Activated naive CD4-positive, alpha-beta T cell treated with anti-CD3 and anti-CD28 coated beads, Interleukin-2, amount 50 U/mL, for 72 hours (primary cell): ENCODE results near the gene TMPRSS6. TPM values are rescaled to one million over a fixed set of nuclear protein-coding genes. Genes with fewer than 3 reads are reported as not detected.
"Not testable (repeated sequence)": the region's sequence is repeated elsewhere in the genome, so short reads cannot be mapped to it uniquely, and the experiment has no call there.

ENCODE experiments used
- ATAC-seq, 2 donors: fragments of 150-1000 bp; cut with Tn5 transposase; 2 replicates each; pipeline ENCODE4 v1.10.0; 2021; ENCODE audit warnings: mild to moderate bottlenecking in 2 of 2, moderate library complexity in 2 of 2
- DNase-seq, 2 donors: peaks; one replicate each; pipeline ENCODE4 v3.0.0; 2021 to 2022; ENCODE audit warnings: low spot score in 2 of 2
- H3K27ac Mint-ChIP-seq, 2 donors: one replicate each; pipeline ENCODE4 v1.8.0; 2022; ENCODE audit warnings: mild to moderate bottlenecking in 2 of 2, mixed read lengths in 2 of 2
- H3K36me3 Mint-ChIP-seq, 2 donors: one replicate each; pipeline ENCODE4 v1.8.0; 2022; ENCODE audit warnings: mixed read lengths in 2 of 2
- H3K9me3 Mint-ChIP-seq, 2 donors: one replicate each; pipeline ENCODE4 v1.8.0; 2022; ENCODE audit warnings: mixed read lengths in 2 of 2
- total RNA-seq, 2 donors: library from RNA; stranded (reverse); gene quantifications; one replicate each; pipeline ENCODE4 v1.2.3, GENCODE V29; 2022

The TMPRSS6 gene
- total RNA-seq, 2 donors from 2014 or later = 8.7 to 27.8 TPM

DNA sequence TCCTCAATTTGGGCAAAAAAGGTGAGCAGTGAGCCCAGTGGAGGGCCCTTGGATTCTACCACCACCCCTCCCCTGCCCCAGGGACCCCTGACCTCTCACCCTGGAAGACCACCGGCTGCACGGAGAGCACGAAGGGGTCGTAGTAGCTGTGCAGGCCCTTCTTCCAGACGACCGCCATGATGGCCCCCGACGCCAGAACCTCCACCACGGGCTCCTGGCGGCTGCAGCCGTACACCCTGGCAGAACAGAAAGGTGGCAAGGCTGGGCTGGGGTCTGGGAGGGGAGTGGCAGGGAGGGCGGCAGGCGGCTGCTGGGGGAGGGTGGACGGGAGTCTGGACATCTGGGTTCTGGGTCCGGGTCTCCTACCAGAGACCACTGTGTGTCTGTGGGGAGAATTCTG, 23.3 kb downstream of the TMPRSS6 start:
- DNase-seq (no peak), ATAC-seq (no peak)
- Mint-ChIP-seq H3K27ac (peak overlapping the region in 1 of 2 donors; percentile 31), H3K36me3 (no peaks in the 10 kb centered on the region), H3K9me3 (no peaks in the 10 kb centered on the region)

DNA sequence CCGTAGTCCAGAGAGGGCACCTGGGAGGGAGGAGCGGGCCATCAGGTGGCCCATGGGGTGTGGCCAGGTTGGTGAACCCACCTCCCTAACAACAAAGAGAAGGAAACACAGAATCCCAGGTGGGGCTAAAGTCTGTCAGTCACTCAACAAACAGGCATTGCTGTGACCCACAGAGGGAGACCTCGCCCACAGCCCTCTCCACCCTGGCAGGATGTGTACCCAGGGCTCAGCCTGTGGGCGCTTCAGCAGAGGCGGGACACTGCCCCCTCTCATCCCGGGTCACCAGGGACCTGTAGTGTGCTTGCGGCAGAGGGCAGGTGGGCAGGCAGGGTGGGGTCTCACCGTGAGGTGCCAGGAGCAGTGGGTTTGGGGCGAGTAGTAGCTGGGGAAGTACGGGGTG, 25.1 kb downstream of the TMPRSS6 start:
- Mint-ChIP-seq H3K27ac (peak overlapping the region in 1 of 2 donors; percentile 96), H3K9me3 (no peaks in the 10 kb centered on the region), H3K36me3 (no peaks in the 10 kb centered on the region)
- ATAC-seq (no peak), DNase-seq (no peak)

DNA sequence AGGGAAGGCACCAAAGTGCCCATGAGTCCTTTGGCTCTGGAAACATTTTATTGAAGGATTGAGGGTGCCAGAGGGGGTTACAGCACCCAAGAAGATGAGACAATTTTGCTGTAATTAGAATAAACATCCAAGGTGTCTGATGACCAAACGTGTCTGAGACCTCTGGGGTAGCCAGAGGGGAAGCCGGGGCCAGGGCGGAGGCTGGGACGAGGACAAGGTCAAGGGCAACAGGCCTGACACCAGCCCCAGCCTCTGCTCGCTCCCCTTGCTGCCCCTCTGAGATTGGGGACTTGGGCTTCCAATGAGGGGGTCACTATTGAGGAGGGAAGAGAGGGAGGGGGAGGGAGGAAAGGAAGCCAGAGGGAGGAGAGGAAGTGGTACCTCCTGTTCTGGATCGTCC, 25.6 kb downstream of the TMPRSS6 start:
- peak overlapping the region; percentile 92 to 96 for H3K27ac Mint-ChIP-seq
- ATAC-seq = no peak
- no peaks in the 10 kb centered on the region for H3K9me3 Mint-ChIP-seq
- H3K36me3 Mint-ChIP-seq = no peaks in the 10 kb centered on the region
- DNase-seq = no peak

DNA sequence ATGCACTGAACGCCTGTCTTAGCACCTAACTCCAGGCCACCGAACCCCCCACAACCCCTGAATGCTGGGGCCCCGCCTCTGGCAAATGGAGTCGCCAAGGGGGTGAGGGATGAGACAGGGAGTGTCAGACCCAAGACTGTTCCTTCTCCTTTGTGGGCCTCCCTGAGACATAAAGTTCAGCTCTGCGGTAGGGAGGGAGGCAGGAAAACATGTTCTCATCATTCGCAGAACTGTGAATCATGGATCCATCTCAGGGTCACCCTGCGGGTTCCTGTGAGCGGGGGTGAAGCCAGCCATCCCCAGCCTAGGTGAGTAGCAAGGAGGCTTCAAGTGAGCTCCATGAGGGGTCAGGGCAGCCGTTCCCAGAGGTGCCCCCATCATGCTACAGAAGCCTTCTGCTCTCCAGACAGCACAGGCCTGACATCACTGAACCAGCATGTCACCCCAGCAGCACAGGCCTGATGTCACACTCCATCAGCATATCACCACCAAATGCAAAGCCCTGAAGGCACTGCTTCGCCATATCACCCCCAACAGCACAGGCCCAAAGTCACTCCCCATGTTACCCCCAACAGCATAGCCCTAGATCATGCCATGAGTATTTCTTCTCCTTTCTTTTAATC, 27.2 kb downstream of the TMPRSS6 start:
- DNase-seq (no peak), ATAC-seq (peak; percentile 26 to 34)
- H3K27ac Mint-ChIP-seq = peak overlapping the region; percentile 16 to 96
- no peaks in the 10 kb centered on the region for H3K9me3 Mint-ChIP-seq
- no peaks in the 10 kb centered on the region for H3K36me3 Mint-ChIP-seq

DNA sequence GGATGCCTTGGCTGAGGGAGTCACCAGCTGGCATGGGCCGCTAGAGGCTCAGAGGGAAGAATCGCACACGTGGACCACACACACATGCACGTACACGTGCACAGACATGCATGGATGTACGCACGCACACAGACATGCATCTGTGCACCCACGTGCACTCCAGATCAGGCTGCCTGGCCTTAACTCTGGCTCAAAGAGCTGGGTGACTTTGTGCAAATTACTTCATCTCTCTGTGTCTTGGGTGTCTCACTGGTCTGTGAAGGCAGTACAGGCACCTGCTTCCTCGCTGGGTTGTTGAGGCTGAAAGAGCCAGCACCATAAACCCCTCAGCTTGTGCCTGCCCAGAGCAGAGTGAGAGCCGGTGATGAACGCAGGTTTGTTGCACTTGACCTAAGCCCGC, 28.7 kb downstream of the TMPRSS6 start:
- Mint-ChIP-seq H3K36me3 (no peaks in the 10 kb centered on the region), H3K9me3 (no peaks in the 10 kb centered on the region), H3K27ac (peak overlapping the region; percentile 96 to 98)
- ATAC-seq (no peak), DNase-seq (no peak)

DNA sequence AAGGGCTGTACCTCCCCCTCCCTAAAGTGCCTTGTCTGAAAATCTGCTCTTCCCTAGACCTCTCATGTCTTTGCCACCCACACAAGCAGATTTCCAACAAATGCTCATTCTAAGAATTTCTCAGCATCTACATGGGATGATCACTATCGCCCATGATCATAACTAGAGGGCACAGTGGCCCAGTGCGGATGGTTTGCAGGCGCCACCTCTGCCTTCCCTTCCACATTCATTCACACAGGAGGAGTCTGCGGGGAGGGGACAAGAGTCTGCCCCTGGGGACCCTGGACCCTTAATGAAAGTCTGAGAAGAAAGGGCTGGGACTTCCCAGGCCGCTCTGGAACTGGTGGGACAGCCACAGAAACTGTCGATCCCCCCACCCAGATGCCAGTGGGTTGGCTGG, 29.1 kb downstream of the TMPRSS6 start:
- Mint-ChIP-seq H3K9me3 (no peaks in the 10 kb centered on the region), H3K27ac (peak overlapping the region; percentile 96 to 98), H3K36me3 (no peaks in the 10 kb centered on the region)
- peak in 1 of 2 donors; percentile 4 for ATAC-seq
- DNase-seq = no peak

DNA sequence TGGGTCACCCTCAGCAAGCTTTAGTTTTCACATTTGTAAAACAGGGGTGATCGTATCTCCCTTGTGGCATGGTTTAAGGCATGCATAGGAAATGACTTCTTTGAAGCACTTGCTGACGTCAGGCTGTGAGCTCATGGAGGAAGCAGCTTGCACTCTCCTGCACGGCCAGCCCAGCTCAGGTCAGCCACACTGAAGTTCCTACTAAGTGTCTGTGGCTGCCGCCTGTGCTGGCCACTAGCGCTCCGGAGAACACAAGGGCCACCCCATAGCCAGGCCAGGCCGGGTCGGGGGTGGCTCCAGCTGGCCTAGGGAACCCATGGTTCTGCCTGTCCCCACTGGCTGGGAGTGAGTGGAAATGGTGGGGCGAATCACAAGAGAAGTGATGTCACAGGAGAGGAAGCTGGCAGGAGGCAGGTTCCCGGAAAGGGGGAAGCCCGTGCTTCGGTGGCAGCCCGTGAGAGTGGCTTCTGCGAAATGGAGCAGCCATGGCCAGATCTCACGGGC, 29.8 kb downstream of the TMPRSS6 start:
- Mint-ChIP-seq H3K9me3 (no peaks in the 10 kb centered on the region), H3K27ac (peak overlapping the region; percentile 96 to 98), H3K36me3 (no peaks in the 10 kb centered on the region)
- ATAC-seq (peak; percentile 64 to 84), DNase-seq (peak; percentile 56 to 86)

DNA sequence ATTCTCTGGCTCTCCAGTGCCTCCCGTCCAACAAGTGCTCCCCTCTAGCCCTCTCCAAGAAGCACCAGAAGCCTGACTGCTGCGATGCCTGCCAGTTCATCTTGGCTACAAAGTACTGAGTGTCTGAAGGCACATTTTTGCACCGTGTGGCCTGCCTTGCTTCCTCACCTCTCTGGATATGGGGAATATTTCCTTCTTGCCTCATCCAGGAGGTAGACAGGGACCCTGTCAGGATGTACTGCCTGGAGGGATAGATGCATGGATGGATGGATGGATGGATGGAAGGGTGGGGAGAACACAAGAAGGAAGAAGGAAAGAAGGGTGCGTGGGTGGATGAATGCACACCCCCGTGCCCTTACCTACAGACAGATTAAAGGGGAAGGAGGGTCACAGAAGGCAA, 30.4 kb downstream of the TMPRSS6 start:
- no peak for DNase-seq

DNA sequence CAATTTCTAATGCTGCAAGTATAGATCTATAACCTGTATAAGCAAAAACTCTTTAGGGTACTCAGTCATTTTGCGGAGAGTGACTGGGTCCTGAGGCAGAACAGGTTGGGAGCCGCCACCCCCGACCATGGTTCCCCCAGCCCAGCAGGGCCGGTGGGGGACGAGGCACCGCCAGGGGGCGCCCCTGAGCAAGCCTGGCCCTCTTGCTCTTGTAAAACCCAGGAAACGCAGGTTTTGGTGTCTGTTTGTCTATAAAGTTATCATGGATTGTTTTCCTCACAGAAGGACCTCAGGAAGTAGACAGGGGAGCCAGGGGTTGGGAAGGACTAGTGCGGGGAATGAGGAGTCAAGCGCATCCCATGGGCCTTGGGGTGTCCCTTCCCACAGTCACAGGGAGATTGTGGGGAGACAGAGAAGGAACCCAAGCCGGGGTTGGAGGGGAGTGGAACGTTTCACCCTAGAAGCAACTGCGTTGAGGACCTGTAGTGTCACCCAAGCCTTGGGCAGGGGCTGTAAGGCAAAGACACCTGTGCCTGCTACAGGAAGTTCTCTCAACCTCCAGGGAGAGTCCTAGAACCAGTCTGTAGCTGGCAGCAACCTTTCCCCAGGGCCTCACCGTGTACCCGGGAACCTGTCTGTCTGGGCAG, 31.6 kb downstream of the TMPRSS6 start:
- Mint-ChIP-seq H3K9me3 (no peaks in the 10 kb centered on the region), H3K27ac (peak overlapping the region; percentile 86 to 96), H3K36me3 (no peaks in the 10 kb centered on the region)
- DNase-seq (peak; percentile 81 to 97), ATAC-seq (peak; percentile 25 to 65)

More for the DNA sequence above, 30.4 kb downstream of the TMPRSS6 start:
- Mint-ChIP-seq H3K36me3 (no peaks in the 10 kb centered on the region), H3K27ac (peak overlapping the region; percentile 96 to 98), H3K9me3 (no peaks in the 10 kb centered on the region)
- peak in 1 of 2 donors; percentile 18 for ATAC-seq

DNA sequence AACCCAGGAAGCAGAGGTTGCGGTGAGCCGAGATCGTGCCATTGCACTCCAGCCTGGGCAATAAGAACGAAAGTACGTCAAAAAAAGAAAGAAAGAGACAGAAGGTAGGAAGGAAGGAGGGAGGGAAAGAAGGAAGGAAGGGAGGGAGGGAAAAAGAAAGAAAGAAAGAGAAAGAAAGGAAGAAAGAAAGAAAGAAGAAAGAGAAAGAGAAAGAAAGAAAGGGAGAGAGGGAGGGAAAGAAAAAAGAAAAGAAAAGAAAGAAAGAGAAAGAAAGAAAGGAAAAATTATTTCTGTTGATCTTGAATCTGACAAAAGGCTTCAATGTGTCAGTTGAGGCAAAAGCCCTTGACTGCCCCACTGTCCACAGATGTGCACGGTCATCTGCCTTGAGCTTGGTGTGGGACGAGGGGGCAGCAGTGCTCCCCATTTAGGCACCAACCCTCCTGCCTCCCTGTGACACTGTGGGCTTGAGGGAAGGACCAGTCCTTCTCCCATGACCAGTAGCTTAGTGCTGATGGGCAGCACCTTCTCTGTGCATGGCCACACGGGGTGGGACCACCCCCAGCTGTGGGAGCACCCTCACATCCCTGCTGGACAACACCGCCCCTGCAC, 33.6 kb downstream of the TMPRSS6 start:
- no peak for ATAC-seq
- Mint-ChIP-seq H3K36me3 (no peaks in the 10 kb centered on the region), H3K27ac (no peak overlapping the region), H3K9me3 (no peaks in the 10 kb centered on the region)
- DNase-seq = no peak

DNA sequence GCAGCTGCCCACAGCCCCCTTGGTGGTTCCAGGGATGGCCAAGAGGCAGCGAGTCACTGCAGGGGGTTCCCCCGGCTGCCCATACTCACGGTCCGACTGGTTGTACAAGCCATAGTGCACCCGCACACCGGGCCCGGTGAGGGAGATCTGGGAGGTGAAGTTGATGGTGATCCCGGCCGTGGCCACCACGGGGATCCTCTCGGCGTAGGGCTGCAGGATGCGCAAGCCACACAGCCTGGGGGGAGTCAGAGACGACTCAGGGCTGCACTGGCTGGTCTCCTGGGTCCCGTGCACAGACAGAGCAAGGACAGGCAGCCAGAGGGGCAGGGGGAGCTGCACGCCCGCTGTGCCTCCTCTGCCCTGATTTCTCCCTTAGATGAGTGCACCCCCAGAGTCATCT, 34.5 kb downstream of the TMPRSS6 start:
- DNase-seq (no peak), ATAC-seq (no peak)
- Mint-ChIP-seq H3K36me3 (no peaks in the 10 kb centered on the region), H3K27ac (no peak overlapping the region), H3K9me3 (no peaks in the 10 kb centered on the region)

DNA sequence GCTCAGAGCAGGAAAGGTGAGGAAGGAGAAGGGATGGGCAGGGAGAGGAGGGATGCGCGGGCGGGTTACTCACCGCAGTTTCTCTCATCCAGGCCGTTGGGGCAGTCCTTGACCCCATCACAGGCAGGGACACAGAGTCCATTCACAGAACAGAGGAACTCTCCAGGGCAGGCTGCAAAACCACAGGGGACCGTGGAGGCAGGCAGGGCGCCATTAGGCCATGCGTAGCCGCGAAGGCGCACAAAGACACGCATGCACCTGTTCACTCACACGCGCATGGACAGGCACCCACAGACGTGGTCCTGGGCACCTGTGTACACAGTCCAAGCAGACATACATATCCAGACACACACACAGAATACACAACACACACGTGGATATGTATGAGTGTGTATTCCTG, 35.0 kb downstream of the TMPRSS6 start:
- Mint-ChIP-seq H3K27ac (no peak overlapping the region), H3K36me3 (no peaks in the 10 kb centered on the region), H3K9me3 (no peaks in the 10 kb centered on the region)
- no peak for DNase-seq
- ATAC-seq = no peak

DNA sequence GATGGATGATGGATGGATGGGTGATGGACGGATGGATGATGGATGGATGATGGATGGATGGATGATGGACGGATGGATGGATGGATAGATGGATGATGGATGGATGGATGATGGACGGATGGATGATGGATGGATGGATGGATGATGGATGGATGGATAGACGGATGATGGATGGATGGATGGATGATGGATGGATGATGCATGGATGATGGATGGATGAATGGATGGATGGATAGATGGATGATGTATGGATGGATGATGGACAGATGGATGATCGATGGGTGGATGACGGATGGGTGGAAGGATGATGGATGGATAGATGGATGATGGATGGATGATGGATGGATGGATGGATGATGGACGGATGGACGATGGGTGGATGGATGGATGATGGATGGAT, 36.8 kb downstream of the TMPRSS6 start:
- Mint-ChIP-seq H3K36me3 (no peaks in the 10 kb centered on the region), H3K27ac (no peak overlapping the region), H3K9me3 (no peaks in the 10 kb centered on the region)
- ATAC-seq (no peak), DNase-seq (no peak)

DNA sequence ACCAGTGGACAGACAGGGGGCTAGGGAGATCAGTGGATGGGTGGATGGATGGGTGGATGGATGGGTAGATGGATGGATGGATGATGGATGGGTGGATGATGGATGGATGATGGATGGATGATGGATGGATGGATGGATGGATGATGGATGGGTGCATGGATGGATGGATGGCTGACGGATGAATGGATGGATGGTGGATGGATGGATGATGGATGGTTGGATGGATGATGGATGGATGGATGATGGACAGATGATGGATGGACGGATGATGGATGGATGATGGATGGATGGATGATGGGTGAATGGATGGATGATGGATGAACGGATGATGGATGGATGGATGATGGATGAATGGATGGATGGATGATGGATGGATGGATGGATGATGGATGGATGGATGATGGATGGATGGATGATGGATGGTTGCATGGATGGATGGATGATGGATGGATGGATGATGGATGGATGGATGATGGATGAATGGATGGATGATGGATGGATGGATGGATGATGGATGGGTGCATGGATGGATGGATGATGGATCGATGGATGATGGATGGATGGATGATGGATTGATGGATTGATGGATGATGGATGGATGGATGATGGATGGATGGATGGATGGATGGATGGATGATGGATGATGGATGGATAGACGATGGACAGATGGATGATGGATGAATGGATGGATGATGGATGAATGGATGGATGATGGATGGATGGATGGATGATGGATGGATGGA, 37.5 kb downstream of the TMPRSS6 start:
- not testable (repeated sequence) for ATAC-seq

DNA sequence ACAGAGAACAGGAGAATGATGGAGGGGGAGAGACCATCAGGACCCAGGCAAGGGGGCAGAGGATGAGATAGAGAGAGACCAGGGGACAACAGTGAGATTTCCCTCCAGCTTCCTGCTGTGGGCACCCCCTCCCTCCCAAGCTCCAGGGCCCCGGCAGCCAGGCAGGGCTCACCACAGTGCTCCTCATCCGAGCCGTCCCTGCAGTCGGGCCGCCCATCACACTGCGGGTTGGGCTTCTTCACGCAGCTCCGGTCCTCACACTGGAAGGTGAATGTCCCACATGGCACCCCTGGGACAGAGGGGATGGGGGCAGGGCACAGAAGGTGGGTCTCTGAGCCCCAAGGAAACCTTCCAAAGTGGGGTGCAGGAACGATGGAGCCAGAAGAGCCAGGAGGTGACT, 38.8 kb downstream of the TMPRSS6 start:
- H3K9me3 Mint-ChIP-seq = no peaks in the 10 kb centered on the region
- ATAC-seq = no peak
- H3K27ac Mint-ChIP-seq = no peak overlapping the region
- H3K36me3 Mint-ChIP-seq = no peaks in the 10 kb centered on the region
- no peak for DNase-seq

More for the DNA sequence above, 37.5 kb downstream of the TMPRSS6 start:
- DNase-seq, H3K36me3 Mint-ChIP-seq, H3K9me3 Mint-ChIP-seq, H3K27ac Mint-ChIP-seq: not testable (repeated sequence)

DNA sequence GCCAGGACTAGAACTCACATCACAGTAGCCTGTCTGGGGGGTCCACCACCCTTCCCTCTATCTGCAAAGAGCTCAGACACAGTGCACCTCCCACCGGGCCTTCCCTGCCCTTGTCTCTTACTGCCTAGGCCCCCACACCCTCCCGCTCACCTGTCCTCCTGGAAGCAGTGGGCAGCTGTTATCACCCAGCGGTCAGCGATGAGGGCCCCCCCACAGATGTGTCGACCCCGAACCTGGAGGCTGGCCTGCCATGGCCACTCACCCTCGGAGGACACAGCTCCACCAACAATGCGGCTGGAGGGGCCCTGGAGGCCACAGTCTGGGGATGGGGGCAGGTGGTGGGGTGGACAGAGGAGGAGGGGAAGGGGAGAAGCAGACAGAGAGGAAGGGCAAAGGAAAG, 39.2 kb downstream of the TMPRSS6 start:
- DNase-seq (no peak), ATAC-seq (no peak)
- no peaks in the 10 kb centered on the region for H3K36me3 Mint-ChIP-seq
- H3K9me3 Mint-ChIP-seq = no peaks in the 10 kb centered on the region
- no peak overlapping the region for H3K27ac Mint-ChIP-seq

DNA sequence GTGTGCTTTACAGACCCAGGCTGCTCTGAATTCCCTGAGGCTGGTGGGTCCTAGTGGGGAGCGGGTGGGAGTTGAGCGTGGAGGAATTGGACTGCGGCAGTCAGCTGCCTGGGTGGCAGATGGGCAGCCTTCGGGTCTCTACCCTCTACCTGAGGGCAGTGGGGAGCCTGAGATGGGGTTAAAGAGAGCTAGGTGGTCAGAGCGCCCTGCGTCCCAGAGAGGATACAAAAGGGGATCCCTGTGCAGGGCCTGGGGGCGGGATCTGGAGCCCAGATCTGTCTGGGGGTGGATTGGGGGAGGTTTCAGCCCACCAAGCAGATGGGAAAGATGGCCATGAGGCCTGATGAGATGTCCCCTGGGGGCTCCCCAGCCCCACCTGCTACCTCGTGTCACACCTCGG, 39.8 kb downstream of the TMPRSS6 start:
- ATAC-seq (no peak), DNase-seq (no peak)
- no peaks in the 10 kb centered on the region for H3K9me3 Mint-ChIP-seq
- H3K27ac Mint-ChIP-seq = no peak overlapping the region
- no peaks in the 10 kb centered on the region for H3K36me3 Mint-ChIP-seq
